Neural cell (in vitro differentiated cells): ENCODE data around the gene RAB11FIP4.

Experiments used
- CTCF ChIP-seq: fragments of 450-650 bp; IDR thresholded peaks from 2 replicates; pipeline ENCODE4 v1.5.1; 2014; ENCODE audit warnings: antibody characterized with exemption, mild to moderate bottlenecking, moderate library complexity; ENCODE audit not compliant: poor library complexity, severe bottlenecking
- EZH2 ChIP-seq: fragments of 200-600, 300-800 bp; shearing (Covaris generic), sonication (generic); IDR thresholded peaks from 2 replicates; pipeline ENCODE4 v1.6.1; 2014; ENCODE audit warnings: antibody characterized with exemption, low read length, borderline replicate concordance, mild to moderate bottlenecking; ENCODE audit not compliant: insufficient read depth, poor library complexity, severe bottlenecking
- POLR2AphosphoS5 ChIP-seq: IDR thresholded peaks from 2 replicates; pipeline ENCODE4 v1.6.1; 2012
- TAF1 ChIP-seq: IDR thresholded peaks from 2 replicates; pipeline ENCODE4 v1.6.1; 2012; ENCODE audit warnings: low read depth
- TF ChIP-seq, protein P1 (sequence below): IDR thresholded peaks from 2 replicates; pipeline ENCODE4 v1.6.1; 2012; ENCODE audit warnings: borderline replicate concordance

- TF ChIP-seq CTCF = no peak
- TF ChIP-seq TAF1 = no peak
- TF ChIP-seq, protein P1, sequence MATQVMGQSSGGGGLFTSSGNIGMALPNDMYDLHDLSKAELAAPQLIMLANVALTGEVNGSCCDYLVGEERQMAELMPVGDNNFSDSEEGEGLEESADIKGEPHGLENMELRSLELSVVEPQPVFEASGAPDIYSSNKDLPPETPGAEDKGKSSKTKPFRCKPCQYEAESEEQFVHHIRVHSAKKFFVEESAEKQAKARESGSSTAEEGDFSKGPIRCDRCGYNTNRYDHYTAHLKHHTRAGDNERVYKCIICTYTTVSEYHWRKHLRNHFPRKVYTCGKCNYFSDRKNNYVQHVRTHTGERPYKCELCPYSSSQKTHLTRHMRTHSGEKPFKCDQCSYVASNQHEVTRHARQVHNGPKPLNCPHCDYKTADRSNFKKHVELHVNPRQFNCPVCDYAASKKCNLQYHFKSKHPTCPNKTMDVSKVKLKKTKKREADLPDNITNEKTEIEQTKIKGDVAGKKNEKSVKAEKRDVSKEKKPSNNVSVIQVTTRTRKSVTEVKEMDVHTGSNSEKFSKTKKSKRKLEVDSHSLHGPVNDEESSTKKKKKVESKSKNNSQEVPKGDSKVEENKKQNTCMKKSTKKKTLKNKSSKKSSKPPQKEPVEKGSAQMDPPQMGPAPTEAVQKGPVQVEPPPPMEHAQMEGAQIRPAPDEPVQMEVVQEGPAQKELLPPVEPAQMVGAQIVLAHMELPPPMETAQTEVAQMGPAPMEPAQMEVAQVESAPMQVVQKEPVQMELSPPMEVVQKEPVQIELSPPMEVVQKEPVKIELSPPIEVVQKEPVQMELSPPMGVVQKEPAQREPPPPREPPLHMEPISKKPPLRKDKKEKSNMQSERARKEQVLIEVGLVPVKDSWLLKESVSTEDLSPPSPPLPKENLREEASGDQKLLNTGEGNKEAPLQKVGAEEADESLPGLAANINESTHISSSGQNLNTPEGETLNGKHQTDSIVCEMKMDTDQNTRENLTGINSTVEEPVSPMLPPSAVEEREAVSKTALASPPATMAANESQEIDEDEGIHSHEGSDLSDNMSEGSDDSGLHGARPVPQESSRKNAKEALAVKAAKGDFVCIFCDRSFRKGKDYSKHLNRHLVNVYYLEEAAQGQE = no peak
- TF ChIP-seq EZH2 = no peak
- TF ChIP-seq POLR2AphosphoS5 = no peak
These were observed 42.6 kb downstream of the RAB11FIP4 start for GRCh38 chr17:31433811-31434726.
